AG08395 (cell line): ENCODE data around the gene OR1A2.
"Not testable (repeated sequence)": the region's sequence is repeated elsewhere in the genome, so short reads cannot be mapped to it uniquely, and the experiment has no call there.

ENCODE experiments used
- DNase-seq: peaks from one replicate; pipeline ENCODE4 v3.0.0; 2012; ENCODE audit warnings: mixed read lengths, low spot score

Gene OR1A2

GRCh38 chr17:3197219-3197618, at the start of gene OR1A2:
Gene OR1A2, plus strand, starts transcription at chr17:3197519. Its CDS starts 0 bp downstream, at chr17:3197519.
- DNase-seq, result no peak

- DNase-seq, result no peak
These were observed 40.1 kb upstream of the OR1A2 start for GRCh38 chr17:3157218-3157617.

GRCh38 chr17:3167574-3167973, 29.7 kb upstream of the OR1A2 start:
- no peak for DNase-seq

- no peak for DNase-seq
These were observed 7.4 kb upstream of the OR1A2 start for GRCh38 chr17:3189961-3190360.

- no peak for DNase-seq
These were observed 10.0 kb downstream of the OR1A2 start, which contains the start of gene OR1A1 for GRCh38 chr17:3207367-3207766. Gene OR1A1, plus strand, starts transcription at chr17:3207667. Its CDS starts 7,954 bp downstream, at chr17:3215621.

- no peak for DNase-seq
These were observed 11.2 kb downstream of the OR1A2 start for GRCh38 chr17:3208484-3208883.

- no peak for DNase-seq
These were observed 15.7 kb downstream of the OR1A2 start for GRCh38 chr17:3213001-3213400.

- no peak for DNase-seq
These were observed 16.3 kb downstream of the OR1A2 start for GRCh38 chr17:3213587-3213986.

- DNase-seq, result not testable (repeated sequence)
These were observed 22.7 kb downstream of the OR1A2 start for GRCh38 chr17:3219978-3220377.

- no peak for DNase-seq
These were observed 24.5 kb downstream of the OR1A2 start for GRCh38 chr17:3221850-3222249.

GRCh38 chr17:3222505-3222904, 25.2 kb downstream of the OR1A2 start:
- no peak for DNase-seq

- DNase-seq, result not testable (repeated sequence)
These were observed 27.5 kb downstream of the OR1A2 start for GRCh38 chr17:3224721-3225352.

GRCh38 chr17:3232300-3232699, 35.0 kb downstream of the OR1A2 start:
- DNase-seq, result not testable (repeated sequence)

GRCh38 chr17:3238685-3239084, 41.4 kb downstream of the OR1A2 start:
- not testable (repeated sequence) for DNase-seq

GRCh38 chr17:3241044-3241443, 43.7 kb downstream of the OR1A2 start:
- not testable (repeated sequence) for DNase-seq

GRCh38 chr17:3244841-3245240, 47.5 kb downstream of the OR1A2 start:
- DNase-seq, result not testable (repeated sequence)
